SW480 (cell line): ENCODE measurements around the gene FRMD4B.
"Not testable (repeated sequence)": the region's sequence is repeated elsewhere in the genome, so short reads cannot be mapped to it uniquely, and the experiment has no call there.

ENCODE experiments used
- DNase-seq: peaks from one replicate; pipeline ENCODE4 v3.0.0-alpha.2; 2016; ENCODE audit warnings: low spot score

The FRMD4B gene

GRCh38 chr3:69283913-69284611 is 101.8 kb downstream of the FRMD4B start:
- DNase-seq, result no peak

- DNase-seq, result no peak
Measured at GRCh38 chr3:69283496-69283895, 102.4 kb downstream of the FRMD4B start.

- DNase-seq, result no peak
Measured at GRCh38 chr3:69282181-69282580, 103.7 kb downstream of the FRMD4B start.

GRCh38 chr3:69277403-69277802 is 108.5 kb downstream of the FRMD4B start:
- DNase-seq, result not testable (repeated sequence)

GRCh38 chr3:69276884-69277283 is 109.0 kb downstream of the FRMD4B start:
- no peak for DNase-seq

GRCh38 chr3:69276191-69276590 is 109.7 kb downstream of the FRMD4B start:
- DNase-seq, result not testable (repeated sequence)

GRCh38 chr3:69273896-69274295 is 112.0 kb downstream of the FRMD4B start:
- no peak for DNase-seq

GRCh38 chr3:69272556-69272955 is 113.3 kb downstream of the FRMD4B start:
- DNase-seq, result no peak

GRCh38 chr3:69271098-69271497 is 114.8 kb downstream of the FRMD4B start:
- no peak for DNase-seq

- DNase-seq, result no peak
Measured at GRCh38 chr3:69266585-69266984, 119.3 kb downstream of the FRMD4B start.

GRCh38 chr3:69266071-69266470 is 119.8 kb downstream of the FRMD4B start:
- DNase-seq, result not testable (repeated sequence)

GRCh38 chr3:69260843-69261405 is 125.0 kb downstream of the FRMD4B start:
- not testable (repeated sequence) for DNase-seq

GRCh38 chr3:69260216-69260787 is 125.6 kb downstream of the FRMD4B start:
- no peak for DNase-seq

- DNase-seq, result no peak
Measured at GRCh38 chr3:69259125-69259524, 126.8 kb downstream of the FRMD4B start.

GRCh38 chr3:69255928-69256327 is 130.0 kb downstream of the FRMD4B start:
- DNase-seq, result no peak

GRCh38 chr3:69254351-69254750 is 131.5 kb downstream of the FRMD4B start:
- no peak for DNase-seq

GRCh38 chr3:69252631-69253030 is 133.3 kb downstream of the FRMD4B start:
- no peak for DNase-seq

GRCh38 chr3:69252141-69252540 is 133.7 kb downstream of the FRMD4B start:
- no peak for DNase-seq

- no peak for DNase-seq
Measured at GRCh38 chr3:69251078-69251805, 134.6 kb downstream of the FRMD4B start.

- no peak for DNase-seq
Measured at GRCh38 chr3:69250014-69250413, 135.9 kb downstream of the FRMD4B start.

- DNase-seq, result no peak
Measured at GRCh38 chr3:69249001-69249400, 136.9 kb downstream of the FRMD4B start.

- DNase-seq, result no peak
Measured at GRCh38 chr3:69248436-69248835, 137.5 kb downstream of the FRMD4B start.

- no peak for DNase-seq
Measured at GRCh38 chr3:69246612-69247011, 139.3 kb downstream of the FRMD4B start.
